Left hindlimb (tissue), 1 donor: ENCODE measurements around the gene NUDT22.

Experiments used
- DNase-seq: peaks from one replicate; pipeline ENCODE4 v3.0.0-alpha.2; 2018

Gene NUDT22

DNA sequence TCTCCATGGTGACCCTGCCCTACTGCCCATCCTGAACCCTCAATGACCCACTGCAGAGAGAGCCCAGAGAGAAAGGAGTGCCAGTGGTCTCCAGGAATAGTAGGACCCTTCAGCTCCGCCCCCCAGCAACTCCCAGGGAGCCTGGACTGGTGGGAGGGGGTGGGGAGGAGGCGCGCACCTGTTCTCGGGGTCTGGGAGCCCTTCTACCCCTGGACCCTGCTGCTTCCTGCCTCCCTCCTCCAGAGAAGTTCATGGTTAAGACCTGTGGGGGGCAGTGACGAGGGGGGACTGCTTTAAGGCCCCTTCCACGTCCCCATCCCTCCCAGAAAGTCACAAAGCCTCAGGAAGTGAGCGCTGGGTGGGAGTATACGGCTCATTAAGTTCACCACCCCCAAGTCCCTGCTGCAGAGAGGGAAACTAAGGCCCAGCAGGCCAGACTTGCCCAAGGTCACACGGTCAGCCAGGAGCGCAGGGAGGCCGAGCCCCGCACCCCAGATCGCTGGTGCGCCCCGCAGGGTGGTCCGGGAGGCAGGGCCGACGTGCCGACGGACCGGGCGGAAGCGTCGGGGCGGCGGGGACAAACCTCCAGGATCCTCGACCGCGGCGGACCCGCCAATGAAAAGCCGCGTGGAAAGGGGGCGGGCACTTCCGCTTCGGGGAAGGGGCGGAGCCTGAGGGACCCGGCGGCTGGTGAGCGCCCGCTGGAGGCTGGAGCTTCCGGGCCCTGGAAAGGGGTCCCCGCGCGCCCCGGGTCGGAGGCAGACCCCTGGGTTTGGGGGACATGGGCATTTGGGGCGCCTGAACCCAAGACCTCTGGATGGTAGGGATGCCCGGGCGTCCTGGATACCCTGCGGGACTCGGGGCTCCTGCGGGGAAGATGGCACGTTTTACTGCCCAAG, at the start of gene NUDT22, which contains the start of gene TRPT1:
Gene NUDT22, plus strand, starts transcription at position 667 of the 899 bp plus-strand sequence. CDS start 379 bp downstream, outside the sequence.
Gene TRPT1, minus strand, starts transcription at position 579 of the 899 bp plus-strand sequence. Its CDS starts 326 bp downstream, at position 253.
- DNase-seq = peak; percentile 92

- DNase-seq = no peak
Observed at GRCh38 chr11:64176751-64177150, 49.3 kb upstream of the NUDT22 start.

- DNase-seq = no peak
Observed at GRCh38 chr11:64178203-64178602, 47.9 kb upstream of the NUDT22 start.

GRCh38 chr11:64178951-64179639, 47.0 kb upstream of the NUDT22 start:
- DNase-seq = no peak

DNA sequence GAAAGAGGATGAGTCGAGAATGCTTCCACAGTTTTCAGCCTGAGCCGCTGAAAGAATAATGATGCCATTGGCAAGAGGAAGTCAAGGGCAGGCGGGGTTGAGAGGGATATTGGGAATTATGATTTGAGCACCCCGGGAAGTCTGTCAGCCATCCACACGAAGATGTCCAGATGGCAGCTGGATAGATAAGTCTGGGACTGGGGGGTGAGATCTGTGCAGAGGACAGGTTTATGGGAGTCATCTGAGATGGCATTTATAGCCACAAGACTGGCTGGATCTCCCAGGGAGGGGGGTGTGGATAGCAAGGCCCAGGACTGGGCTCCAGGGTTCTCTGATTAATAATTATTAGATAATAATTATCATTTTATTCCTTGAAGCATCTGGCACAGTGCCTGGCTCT, 45.2 kb upstream of the NUDT22 start:
- DNase-seq = no peak

GRCh38 chr11:64181506-64182411, 44.3 kb upstream of the NUDT22 start:
- peak; percentile 92 for DNase-seq

GRCh38 chr11:64183890-64184289, 42.2 kb upstream of the NUDT22 start:
- no peak for DNase-seq

DNA sequence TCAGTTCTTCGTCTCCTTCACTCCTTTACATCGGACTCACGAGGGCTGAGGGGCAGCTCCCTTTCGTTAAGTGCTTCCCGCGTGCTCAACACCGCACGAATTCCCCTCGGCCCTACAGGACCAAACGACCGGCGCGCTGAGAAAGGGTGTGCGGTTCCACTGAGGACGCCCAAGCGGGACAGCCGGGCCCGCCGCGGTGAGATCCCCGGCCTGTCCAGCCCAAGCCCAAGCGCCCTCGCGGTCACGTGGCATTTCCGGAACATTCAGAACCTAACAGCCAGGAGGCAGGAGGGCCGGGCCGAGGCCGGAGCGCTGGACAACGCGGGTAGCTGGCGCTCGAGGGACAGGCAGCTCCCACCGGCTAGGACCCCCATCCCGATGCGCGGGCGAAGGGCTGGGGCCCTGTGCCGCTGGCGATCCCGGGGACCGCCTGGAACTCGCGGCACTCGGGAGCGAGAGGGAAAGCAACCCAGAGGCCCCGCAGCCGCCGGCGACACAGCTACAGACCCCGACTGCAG, 40.8 kb upstream of the NUDT22 start:
- DNase-seq = no peak

GRCh38 chr11:64185693-64186491, 40.2 kb upstream of the NUDT22 start, which contains the start of gene STIP1:
Gene STIP1 (plus strand): TSS chr11:64186171. CDS start chr11:64186262, 91 bp downstream.
- DNase-seq = peak; percentile 100

DNA sequence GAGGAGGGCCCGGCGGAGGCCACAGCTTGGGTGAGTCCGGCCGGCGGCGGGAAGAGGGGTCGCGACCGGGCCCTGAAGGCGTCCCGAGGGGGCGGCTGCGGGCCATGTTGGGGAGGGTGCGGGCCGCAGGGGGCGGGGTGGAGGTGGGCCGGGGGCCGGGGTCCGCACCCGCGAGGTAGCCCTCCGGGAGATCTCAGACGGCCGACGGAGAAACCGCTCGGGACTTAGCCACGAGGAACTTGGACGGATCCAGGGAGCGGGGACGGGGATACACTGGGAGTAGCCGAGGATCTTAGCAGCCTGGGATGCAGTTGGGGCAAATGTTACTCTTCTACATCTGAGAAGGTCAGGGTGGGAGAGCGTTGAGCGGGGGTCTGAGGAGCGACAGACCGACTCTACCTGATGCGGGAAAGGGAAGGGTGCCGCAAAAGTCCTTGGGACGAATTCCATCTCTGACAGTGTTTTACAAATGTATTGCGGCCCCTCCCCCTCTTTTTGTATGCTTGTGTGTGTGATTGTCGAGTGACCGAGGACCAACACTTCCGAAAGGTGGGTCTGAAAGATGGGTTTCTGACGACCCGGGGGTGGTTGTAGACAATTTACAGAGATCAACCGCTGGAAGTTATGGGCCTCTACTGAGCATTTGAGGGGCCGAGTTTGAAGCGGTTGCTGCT, 39.4 kb upstream of the NUDT22 start:
- DNase-seq = no peak

GRCh38 chr11:64192434-64192833, 33.6 kb upstream of the NUDT22 start:
- DNase-seq = no peak

- no peak for DNase-seq
Observed at GRCh38 chr11:64196626-64197025, 29.4 kb upstream of the NUDT22 start.

- no peak for DNase-seq
Observed at GRCh38 chr11:64198511-64198910, 27.6 kb upstream of the NUDT22 start.

DNA sequence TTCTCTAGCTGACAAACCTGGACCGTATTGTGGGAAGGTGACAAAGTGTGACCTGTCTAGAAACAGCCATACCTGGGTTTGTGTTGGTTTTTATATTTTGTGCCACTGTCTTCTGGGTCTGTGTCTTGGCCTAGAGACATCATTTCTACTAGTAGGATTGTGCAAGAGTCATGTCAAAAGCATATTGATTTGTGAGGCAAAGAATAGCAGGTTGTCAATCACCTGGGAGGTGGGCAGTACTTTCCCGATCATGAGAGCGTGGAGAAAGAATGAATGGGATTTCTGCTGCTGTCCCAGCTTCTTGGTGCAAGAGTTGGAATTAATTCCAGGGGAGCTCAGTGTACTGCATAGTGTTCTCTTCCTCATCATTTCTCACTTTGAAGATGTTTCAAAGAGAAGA, 24.5 kb upstream of the NUDT22 start:
- DNase-seq = no peak

DNA sequence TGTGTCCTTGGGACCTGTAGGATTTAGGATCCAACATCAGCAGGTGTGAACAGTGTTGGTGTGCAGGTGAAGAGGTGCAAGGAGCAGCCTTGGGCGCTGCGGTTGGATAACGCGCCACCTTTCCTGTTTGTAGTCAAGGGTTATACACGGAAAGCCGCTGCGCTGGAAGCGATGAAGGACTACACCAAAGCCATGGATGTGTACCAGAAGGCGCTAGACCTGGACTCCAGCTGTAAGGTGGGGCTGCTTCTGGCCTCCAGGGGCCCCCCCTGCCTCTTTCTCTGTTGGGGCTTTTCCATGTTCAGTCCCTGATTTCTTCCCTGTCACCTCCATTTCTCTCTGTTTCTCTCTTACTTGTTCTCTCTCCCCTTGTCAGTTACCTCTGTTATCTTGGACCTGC, 23.1 kb upstream of the NUDT22 start:
- DNase-seq = no peak

DNA sequence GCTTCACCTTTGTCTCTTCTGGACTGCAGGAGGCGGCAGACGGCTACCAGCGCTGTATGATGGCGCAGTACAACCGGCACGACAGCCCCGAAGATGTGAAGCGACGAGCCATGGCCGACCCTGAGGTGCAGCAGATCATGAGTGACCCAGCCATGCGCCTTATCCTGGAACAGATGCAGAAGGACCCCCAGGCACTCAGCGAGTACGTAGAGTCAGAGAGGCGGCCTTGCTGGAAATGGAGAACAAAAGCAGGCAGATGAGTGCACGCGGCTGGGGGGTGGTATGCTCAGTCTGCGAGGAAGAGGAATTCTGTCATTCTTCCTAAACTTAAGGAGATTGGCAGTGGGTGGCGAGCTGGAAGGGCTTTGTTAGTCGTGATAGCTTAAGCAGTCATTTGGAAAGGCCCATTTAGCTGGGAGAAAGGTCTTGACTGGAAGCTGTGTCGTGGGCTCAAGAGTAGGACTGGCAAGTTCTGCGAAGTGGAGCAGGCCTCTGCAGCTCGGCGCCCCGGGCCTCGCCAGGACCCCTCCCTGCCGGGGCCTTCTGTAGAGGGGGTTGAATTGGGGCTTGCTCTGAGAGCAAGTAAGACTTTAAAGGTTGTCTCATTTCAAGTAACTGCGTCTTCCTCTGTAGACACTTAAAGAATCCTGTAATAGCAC, 22.5 kb upstream of the NUDT22 start:
- no peak for DNase-seq

GRCh38 chr11:64204080-64204440, 22.0 kb upstream of the NUDT22 start:
- no peak for DNase-seq

DNA sequence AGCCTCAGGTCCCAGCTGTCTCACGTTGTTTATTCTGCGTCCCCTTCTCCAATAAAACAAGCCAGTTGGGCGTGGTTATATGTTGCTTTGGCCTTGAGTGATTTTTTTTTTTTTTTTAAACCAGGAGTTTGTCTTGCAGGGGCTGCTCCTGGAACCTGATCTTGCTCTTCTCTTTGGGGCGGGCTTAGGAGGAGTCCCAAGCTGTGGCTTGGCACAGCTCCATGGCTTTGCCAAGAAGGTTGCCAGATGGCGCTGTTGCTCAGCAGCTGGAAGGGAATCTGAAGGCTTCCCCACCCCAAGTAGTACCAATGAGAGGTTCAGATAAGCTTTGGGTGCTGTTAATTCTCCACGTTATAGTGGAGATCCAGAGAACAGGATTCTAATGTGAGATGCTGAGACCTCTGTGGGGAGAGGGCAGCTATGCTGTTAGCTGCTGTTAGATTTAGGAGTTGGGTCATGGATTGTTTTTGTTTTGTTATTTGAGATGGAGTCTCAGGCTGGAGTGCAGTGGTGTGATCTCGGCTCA, 21.5 kb upstream of the NUDT22 start:
- peak; percentile 82 for DNase-seq

DNA sequence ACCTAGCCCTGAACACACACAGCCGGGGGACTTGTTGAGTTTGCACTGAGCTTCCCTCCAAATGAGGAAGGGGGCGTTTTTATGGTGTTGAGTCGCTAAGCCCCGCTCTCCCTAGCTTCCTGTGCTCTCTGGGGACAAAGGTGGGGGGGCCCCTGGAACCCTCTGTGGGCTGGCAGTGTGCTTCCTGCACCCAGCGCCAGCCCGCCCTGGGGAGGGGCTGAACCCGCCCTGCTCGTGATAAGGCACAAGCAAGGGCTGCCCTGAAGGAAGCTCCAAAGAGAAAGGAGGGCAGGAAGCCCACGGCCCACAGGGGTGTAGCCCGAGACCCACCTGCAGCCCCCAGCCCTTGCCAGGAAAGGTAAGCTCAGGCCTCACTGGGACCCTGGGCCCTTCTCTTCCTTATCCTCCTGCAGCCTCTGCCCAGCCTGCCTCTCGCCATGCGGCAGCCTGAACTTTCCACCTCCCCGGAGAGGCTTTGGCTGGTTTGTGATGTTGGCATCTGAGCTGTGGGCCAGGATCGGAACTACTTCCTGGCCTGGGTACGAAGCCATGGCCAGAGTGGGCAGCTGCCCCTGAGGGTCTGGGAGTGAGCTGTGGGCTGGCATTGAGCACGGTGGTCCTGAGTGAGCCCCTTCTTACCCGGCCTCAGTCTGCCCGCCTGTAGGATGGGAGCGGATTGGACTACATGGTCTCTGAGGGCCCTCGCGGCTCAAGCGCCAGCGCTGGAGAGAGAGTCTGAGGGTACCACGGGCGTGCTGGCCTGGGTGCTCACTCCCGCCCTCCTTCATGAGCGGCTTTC, 19.4 kb upstream of the NUDT22 start, which contains the start of gene FERMT3:
Gene FERMT3, plus strand, starts transcription at position 265 of the 799 bp plus-strand sequence. CDS start 644 bp downstream, outside the sequence.
- no peak for DNase-seq
